ENCODE measurements around the gene CXorf49.
"Not testable (repeated sequence)": the region's sequence is repeated elsewhere in the genome, so short reads cannot be mapped to it uniquely, and the experiment has no call there.

Gene CXorf49

DNA sequence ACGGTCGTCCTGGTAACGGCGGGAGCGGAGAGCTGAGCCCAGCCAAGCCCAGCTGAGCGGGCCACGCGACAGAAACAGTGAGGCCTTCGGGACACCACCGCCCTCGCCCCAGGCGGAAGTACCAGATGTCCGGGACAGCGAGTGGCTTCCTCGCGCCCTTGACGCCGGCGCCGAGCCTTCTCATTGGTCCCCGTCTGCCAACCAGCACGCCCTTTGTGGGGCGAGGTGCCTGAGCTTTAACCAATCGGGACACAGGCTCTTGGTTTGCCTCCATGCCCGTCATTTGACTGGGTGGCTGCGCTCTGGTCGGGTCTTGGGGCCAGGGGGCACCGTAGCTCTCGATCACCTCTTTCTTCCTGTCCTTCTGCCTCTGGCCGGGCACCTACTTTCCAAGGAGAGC lies at the start of gene CXorf49:
Gene CXorf49, minus strand, starts transcription at position 101 of the 400 bp plus-strand sequence. CDS start 134 bp downstream, outside the sequence.
- not testable (repeated sequence) for DNase-seq

DNA sequence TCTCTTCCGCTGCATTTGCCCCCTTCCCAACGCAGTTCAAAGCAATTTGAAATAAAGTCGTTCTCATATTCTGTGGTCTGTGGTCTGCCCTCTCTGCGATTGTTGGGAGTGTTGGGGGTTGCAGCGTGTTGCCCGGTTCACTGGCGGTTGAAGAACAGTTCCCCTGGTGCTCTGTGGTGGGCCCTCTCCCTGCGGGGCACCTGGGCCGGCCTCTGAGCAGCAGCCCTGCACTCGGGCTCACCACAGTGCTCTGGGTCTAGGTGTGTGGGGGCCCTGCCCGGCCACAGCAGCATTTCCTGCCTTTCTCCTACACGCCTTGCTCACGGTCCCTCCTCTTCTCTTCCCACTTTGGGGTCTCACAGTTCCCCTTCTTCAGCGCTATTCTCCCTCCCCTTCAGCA lies 49.0 kb upstream of the CXorf49 start:
- not testable (repeated sequence) for DNase-seq

DNA sequence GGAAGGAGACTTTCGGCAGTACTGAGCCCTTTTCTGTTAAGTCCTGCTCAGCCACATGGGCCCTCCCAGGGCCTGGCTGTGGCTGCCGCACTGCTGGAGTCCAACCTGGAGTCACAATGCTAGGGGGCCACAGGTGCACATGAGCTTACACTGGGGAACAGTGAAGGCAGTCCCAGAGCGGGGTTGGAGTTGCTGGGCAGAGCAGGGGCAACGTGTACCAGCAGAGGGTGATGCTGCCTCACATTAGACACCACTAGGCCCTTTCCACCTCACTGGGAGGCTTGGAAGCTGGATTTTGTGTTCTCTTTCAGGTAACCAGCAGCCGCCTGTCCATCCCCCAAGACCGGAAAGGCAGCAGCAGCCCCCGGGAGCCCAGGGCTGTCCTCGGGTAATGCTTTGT lies 47.5 kb upstream of the CXorf49 start:
- not testable (repeated sequence) for DNase-seq

DNA sequence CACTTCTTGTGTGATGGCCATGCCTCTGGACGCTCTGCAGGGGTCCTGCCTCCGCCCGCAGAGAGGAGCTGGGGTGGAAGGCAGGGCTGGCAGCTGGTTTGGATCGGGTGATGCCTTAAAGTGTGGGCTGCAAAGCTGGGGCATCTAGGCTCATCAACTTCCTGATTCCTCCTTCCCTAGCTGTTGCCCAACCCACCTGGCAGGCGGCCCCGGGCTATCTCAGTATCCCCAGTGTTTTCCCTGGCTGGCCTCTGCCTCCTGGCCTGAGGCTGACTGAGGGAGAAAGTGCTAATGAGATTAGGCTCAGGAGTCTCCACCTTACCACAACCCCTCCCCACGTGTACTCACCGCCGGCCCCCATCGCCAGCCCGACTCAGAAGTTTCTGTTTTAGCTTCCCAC lies 46.7 kb upstream of the CXorf49 start:
- DNase-seq, result not testable (repeated sequence)

GRCh38 chrX:71763049-71763448 lies 45.0 kb upstream of the CXorf49 start, which contains the start of gene CXorf49B:
CXorf49B (plus strand) TSS chrX:71763349; CDS start chrX:71763424, 75 bp downstream.
- not testable (repeated sequence) for DNase-seq

GRCh38 chrX:71760688-71761281 lies 42.7 kb upstream of the CXorf49 start:
- DNase-seq, result not testable (repeated sequence)

DNA sequence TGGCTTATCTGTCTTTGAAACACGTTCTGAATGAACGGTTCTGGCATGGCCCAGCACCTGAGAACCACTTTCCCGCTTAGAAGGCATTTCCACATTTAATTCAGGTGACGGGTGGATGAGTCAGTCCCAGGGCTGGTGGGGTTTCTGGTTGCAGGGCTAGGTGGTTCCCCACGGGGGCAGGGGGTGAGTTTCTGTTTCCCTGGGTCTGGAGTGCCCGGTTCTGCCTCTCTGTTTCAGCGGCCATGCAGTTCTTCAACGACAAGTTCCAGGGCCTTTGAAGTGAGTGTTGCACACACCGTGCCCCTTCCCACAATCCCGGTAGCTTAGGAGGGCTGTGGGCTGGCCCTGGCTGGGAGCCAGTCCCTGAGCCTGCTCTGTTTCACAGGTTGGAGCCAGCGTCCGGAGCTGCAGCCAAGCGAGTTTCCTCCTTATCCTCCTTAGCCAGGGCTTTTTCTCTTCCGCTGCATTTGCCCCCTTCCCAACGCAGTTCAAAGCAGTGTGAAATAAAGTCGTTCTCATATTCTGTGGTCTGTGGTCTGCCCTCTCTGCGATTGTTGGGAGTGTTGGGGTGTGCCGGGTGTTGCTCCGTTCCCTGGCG lies 2.3 kb upstream of the CXorf49 start:
- not testable (repeated sequence) for DNase-seq

DNA sequence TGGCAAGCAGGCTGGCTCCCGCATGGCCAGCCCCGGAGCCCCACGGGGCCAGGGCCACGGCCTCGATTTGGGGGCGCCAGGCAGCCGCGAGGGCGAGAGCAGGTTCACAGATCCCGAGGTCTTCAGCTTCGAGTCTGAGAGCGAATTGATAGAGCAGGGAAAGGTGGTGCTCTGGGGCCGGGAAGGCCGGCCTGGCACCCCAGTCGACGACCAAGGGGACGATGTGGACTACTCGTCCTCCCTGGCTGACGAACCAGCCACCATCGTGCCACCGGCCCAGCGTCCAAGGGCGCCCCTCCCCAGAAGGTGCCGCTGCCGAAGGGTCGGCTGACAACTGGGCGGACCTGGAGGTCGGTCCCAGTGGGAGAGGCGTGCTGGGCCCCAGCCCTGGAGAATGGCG lies 1.1 kb upstream of the CXorf49 start:
- DNase-seq, result not testable (repeated sequence)

DNA sequence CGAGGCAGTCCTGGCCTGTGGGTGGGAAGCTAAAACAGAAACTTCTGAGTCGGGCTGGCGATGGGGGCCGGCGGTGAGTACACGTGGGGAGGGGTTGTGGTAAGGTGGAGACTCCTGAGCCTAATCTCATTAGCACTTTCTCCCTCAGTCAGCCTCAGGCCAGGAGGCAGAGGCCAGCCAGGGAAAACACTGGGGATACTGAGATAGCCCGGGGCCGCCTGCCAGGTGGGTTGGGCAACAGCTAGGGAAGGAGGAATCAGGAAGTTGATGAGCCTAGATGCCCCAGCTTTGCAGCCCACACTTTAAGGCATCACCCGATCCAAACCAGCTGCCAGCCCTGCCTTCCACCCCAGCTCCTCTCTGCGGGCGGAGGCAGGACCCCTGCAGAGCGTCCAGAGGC lies 1.8 kb downstream of the CXorf49 start:
- DNase-seq, result not testable (repeated sequence)

GRCh38 chrX:71715551-71715950 lies 2.5 kb downstream of the CXorf49 start:
- DNase-seq, result not testable (repeated sequence)

GRCh38 chrX:71714064-71714463 lies 4.0 kb downstream of the CXorf49 start:
- DNase-seq, result not testable (repeated sequence)

DNA sequence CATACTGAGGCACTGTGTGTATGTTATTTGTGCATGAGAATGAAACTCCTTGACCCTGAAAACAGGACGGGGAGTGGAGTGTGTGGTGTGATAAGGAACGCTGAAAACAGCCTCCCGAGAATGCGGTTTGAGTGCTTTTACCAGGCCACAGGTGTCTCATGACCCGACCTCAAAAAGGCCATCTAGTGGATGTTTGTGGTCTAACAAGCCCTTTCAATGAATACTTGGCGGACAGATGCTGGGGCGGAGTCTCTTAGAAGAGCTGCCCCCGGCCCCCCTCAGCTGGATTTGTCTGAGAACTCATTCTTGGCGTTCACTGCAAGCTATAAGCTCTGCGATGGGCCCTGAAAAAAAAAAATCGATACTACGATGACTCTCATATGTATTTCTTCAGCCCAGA lies 15.2 kb downstream of the CXorf49 start:
- DNase-seq, result not testable (repeated sequence)

DNA sequence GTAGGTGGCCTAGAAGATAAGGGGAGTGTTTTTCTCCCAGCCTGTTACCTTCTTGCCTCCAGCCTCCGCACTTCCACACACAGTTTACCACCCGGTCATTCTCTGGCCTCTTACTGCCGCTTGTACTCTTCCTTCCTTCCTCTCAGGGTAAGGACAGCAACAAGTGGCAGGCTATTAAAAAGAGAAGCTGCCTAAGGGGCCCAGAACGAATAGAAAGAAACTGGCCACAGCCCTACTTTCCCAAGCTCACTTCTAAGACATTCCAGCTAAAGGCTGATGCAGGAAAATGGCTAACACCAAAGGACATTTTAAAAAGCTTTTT lies 19.1 kb downstream of the CXorf49 start:
- DNase-seq, result not testable (repeated sequence)

GRCh38 chrX:71698299-71699022 lies 19.6 kb downstream of the CXorf49 start:
- DNase-seq, result not testable (repeated sequence)

DNA sequence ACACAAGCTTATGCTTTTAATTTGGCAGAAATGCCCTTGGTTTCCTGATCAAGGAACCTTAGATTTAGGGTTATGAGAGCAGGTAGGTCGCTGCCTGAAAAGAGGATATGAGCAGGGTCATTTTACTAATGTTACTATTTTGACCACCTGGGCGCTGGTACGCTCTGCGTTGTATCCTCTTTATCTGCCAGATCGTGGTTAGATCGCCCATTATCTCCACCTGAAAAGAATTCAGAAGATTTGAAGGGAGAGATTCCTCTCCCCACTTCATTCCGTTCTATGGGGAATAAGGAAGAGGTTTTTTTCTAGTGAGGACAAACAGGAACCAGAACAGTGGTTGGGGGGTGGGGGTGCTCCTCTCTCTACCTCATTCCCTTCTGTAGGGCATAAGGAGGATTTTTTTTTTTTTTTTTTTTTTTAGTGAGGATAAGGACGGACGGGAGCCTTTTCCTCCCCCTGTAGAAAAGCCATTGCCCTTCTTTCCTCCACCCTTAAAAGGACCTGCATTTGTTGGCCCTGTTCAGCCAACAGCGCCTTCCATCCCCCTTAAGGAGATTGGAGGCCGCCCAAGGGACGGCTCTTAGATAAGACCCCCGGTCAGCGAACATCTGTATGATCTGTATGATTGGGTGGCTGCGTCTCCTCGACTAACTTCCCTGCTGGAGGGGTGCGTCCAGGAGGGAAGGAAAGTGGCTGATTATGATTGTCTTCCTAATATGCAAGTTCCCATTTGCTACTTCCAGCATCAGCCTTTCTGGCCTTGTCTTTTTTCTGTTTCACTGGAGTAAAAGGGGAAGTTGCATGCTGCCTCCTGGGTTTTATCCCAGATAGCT lies 20.4 kb downstream of the CXorf49 start:
- not testable (repeated sequence) for DNase-seq

- not testable (repeated sequence) for DNase-seq
Observed at GRCh38 chrX:71696641-71697465, 21.2 kb downstream of the CXorf49 start.

- no peak for DNase-seq
Observed at GRCh38 chrX:71679575-71680207, 38.4 kb downstream of the CXorf49 start.

DNA sequence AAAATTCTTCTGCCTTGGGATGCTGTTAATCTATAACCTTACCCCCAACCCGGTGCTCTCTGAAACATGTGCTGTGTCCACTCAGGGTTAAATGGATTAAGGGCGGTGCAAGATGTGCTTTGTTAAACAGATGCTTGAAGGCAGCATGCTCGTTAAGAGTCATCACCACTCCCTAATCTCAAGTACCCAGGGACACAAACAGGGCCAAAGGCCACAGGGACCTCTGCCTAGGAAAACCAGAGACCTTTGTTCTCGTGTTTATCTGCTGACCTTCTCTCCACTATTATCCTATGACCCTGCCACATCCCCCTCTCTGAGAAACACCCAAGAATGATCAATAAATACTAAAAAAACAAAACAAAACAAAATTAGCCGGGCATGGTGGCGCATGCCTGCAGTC lies 40.9 kb downstream of the CXorf49 start:
- not testable (repeated sequence) for DNase-seq

DNA sequence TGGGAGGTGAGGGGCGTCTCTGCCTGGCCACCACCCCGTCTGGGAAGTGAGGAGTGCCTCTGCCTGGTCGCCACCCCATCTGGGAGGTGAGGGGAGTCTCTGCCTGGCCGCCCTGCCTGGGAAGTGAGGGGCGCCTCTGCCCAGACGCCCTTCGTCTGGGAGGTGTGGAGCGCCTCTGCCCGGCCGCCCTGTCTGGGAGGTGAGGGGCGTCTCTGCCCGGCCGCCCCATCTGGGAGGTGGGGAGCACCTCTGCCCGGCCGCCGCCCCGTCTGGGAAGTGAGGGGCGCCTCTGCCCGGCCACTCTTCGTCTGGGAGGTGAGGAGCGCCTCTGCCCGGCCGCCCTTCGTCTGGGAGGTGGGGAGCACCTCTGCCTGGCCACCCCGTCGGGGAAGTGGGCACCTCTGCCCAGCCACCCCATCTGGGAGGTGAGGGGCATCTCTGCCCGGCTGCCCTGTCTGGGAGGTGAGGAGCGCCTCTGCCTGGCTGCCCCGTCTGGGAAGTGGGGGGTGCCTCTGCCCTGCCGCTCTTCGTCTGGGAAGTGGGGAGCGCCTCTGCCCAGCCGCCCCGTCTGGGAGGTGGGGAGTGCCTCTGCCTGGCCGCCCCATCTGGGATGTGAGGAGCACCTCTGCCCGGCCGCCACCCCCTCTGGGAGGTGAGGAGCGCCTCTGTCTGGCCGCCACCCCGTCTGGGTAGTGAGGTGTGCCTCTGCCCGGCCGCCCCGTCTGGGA lies 41.9 kb downstream of the CXorf49 start:
- DNase-seq, result not testable (repeated sequence)

DNA sequence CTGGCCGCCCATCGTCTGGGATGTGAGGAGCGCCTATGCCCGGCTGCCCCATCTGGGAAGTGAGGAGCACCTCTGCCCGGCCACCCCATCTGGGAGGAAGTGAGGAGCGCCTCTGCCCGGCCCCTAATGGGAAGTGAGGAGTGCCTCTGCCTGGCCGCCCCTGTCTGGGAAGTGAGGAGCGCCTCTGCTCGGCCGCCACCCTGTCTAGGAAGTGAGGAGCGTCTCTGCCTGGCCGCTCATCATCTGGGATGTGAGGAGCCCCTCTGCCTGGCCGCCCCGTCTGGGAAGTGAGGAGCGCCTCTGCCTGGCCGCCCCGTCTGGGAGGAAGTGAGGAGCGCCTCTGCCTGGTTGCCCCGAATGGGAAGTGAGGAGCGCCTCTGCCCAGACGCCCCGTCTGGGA lies 42.4 kb downstream of the CXorf49 start:
- DNase-seq, result not testable (repeated sequence)

DNA sequence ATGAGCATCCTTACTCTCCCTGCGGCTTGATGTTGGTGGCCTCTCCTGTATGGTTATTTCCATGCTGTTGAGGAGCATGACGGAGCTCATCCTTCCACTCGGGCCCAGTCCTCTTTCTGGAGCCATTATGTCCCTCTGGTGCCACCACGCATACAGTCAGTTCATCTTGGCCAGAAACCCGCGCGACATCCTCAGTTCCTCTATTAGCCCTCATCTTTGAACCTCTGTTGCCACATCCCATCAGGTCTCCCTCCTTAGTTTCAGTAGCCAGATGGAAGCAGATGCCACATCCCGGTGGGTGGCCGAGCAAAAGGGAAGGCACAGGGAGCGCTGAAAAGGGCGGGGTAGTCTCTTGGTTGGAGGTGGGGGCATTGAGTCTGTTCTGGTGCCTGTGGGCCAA lies 46.1 kb downstream of the CXorf49 start:
- DNase-seq, result no peak

All from activated naive CD4-positive, alpha-beta T cell treated with Interleukin-2 at 50 U/mL for 16 hours (primary cell).